Hepatocyte (in vitro differentiated cells): ENCODE measurements around the gene C19orf38. TPM values are rescaled to one million over a fixed set of nuclear protein-coding genes. Genes with fewer than 3 reads are reported as not detected.

Experiments
- DNase-seq: peaks from one replicate; pipeline ENCODE4 v3.0.0-alpha.2; 2016; ENCODE audit warnings: low spot score
- H2AFZ ChIP-seq: fragments of 200-600 bp; sonication (generic); 2 replicates; pipeline ENCODE4 v1.6.0; 2016; ENCODE audit warnings: antibody characterized with exemption, mild to moderate bottlenecking
- H3K27ac ChIP-seq: fragments of 200-600 bp; sonication (generic); 2 replicates; pipeline ENCODE4 v1.5.1; 2016; ENCODE audit warnings: mild to moderate bottlenecking
- H3K27me3 ChIP-seq: fragments of 200-600 bp; sonication (generic); 2 replicates; pipeline ENCODE4 v1.6.1; 2016
- H3K36me3 ChIP-seq: fragments of 200-600 bp; sonication (generic); replicated peaks from 2 replicates; pipeline ENCODE4 v1.5.1; 2016; ENCODE audit warnings: low read depth; ENCODE audit not compliant: insufficient read depth
- H3K4me1 ChIP-seq: fragments of 200-600 bp; sonication (generic); 2 replicates; pipeline ENCODE4 v1.5.1; 2016; ENCODE audit warnings: mild to moderate bottlenecking, moderate library complexity; ENCODE audit not compliant: insufficient read depth
- H3K4me2 ChIP-seq: fragments of 200-600 bp; sonication (generic); 2 replicates; pipeline ENCODE4 v1.6.0; 2016
- H3K4me3 ChIP-seq: fragments of 200-600 bp; sonication (generic); 2 replicates; pipeline ENCODE4 v1.5.1; 2016; ENCODE audit warnings: mild to moderate bottlenecking
- H3K79me2 ChIP-seq: fragments of 200-600 bp; sonication (generic); 2 replicates; pipeline ENCODE4 v1.6.0; 2017; ENCODE audit warnings: mild to moderate bottlenecking
- H3K9me2 ChIP-seq: fragments of 200-600 bp; sonication (generic); replicated peaks from 2 replicates; pipeline ENCODE4 v1.6.0; 2017; ENCODE audit warnings: mild to moderate bottlenecking; ENCODE audit not compliant: insufficient read depth
- H3K9me3 ChIP-seq: fragments of 200-600 bp; sonication (generic); 2 replicates; pipeline ENCODE4 v1.5.1; 2016; ENCODE audit warnings: low read depth, mild to moderate bottlenecking
- H4K20me1 ChIP-seq: fragments of 200-600 bp; sonication (generic); 2 replicates; pipeline ENCODE4 v1.6.0; 2016; ENCODE audit warnings: mild to moderate bottlenecking; ENCODE audit not compliant: insufficient read depth, poor library complexity, severe bottlenecking
- CTCF ChIP-seq: fragments of 200-600 bp; sonication (generic); IDR thresholded peaks from 2 replicates; pipeline ENCODE4 v1.5.1; 2016; ENCODE audit warnings: antibody characterized with exemption, mild to moderate bottlenecking; ENCODE audit not compliant: poor library complexity
- EZH2 ChIP-seq: fragments of 200-600 bp; sonication (generic); IDR thresholded peaks from 2 replicates; pipeline ENCODE4 v1.6.1; 2016; ENCODE audit warnings: antibody characterized with exemption, mild to moderate bottlenecking, borderline replicate concordance
- EZH2phosphoT487 ChIP-seq: fragments of 200-600 bp; sonication (generic); IDR thresholded peaks from one replicate; pipeline ENCODE4 v1.6.1; 2018; ENCODE audit warnings: antibody characterized with exemption, mild to moderate bottlenecking, low read depth, moderate library complexity; ENCODE audit not compliant: unreplicated experiment, severe bottlenecking
- WGBS: methylation state at CpG from one replicate; pipeline ENCODE4 v1.1.6; 2016; ENCODE audit warnings: low lambda C conversion rate; ENCODE audit errors: missing lambda C conversion rate; 5-methylcytosine and 5-hydroxymethylcytosine counted together
- polyA plus RNA-seq: library from polyadenylated mRNA; unstranded; fragments of >200 nt; fragmentation: Nextera tagmentation; extraction: Ambion mirVana; gene quantifications from 2 replicates; pipeline ENCODE4 v1.2.1, GENCODE V29; 2016
- total RNA-seq: library from RNA; depleted of rRNA; stranded (reverse); fragments of >200 nt; gene quantifications from 2 replicates; pipeline ENCODE4 v1.2.3, GENCODE V29; 2014

Gene C19orf38
- total and polyA plus RNA-seq, 2 experiments from 2014 or later = 0.56 to 3.7 TPM

GRCh38 chr19:10899151-10899653 lies 51.0 kb downstream of the C19orf38 start:
- no peaks in the 10 kb centered on the region for H3K27me3 ChIP-seq
- no peaks in the 10 kb centered on the region for H3K9me2 ChIP-seq
- no peak overlapping the region for H3K4me3 ChIP-seq
- no peaks in the 10 kb centered on the region for H3K36me3 ChIP-seq
- H4K20me1 ChIP-seq = peaks cover 41% of the 10 kb centered on the region
- H3K4me2 ChIP-seq = no peak overlapping the region
- WGBS = 91% methylated on average over 10 of the region's 10 CpGs
- peaks cover 97% of the 10 kb centered on the region for H3K79me2 ChIP-seq
- no peak overlapping the region for H2AFZ ChIP-seq
- no peak for TF ChIP-seq EZH2phosphoT487
- no peak for TF ChIP-seq CTCF
- no peak for TF ChIP-seq EZH2
- no peak overlapping the region for H3K27ac ChIP-seq
- no peaks in the 10 kb centered on the region for H3K4me1 ChIP-seq
- no peaks in the 10 kb centered on the region for H3K9me3 ChIP-seq
- DNase-seq = no peak

- H3K36me3 ChIP-seq = no peaks in the 10 kb centered on the region
- 98% methylated on average over 14 of the region's 14 CpGs for WGBS
Measured at GRCh38 chr19:10907925-10908324, 59.7 kb downstream of the C19orf38 start.

GRCh38 chr19:10908380-10908960 lies 60.3 kb downstream of the C19orf38 start:
- Histone ChIP-seq H3K79me2 (peaks cover 20% of the 10 kb centered on the region), H3K4me3 (no peak overlapping the region), H3K9me2 (no peaks in the 10 kb centered on the region), H3K4me2 (no peak overlapping the region), H3K27ac (no peak overlapping the region), H3K9me3 (no peaks in the 10 kb centered on the region), H3K27me3 (no peaks in the 10 kb centered on the region), H4K20me1 (no peaks in the 10 kb centered on the region), H2AFZ (no peak overlapping the region), H3K4me1 (no peaks in the 10 kb centered on the region), H3K36me3 (no peaks in the 10 kb centered on the region)
- TF ChIP-seq EZH2 (no peak), CTCF (no peak), EZH2phosphoT487 (no peak)
- WGBS = over 99% methylated on average over 17 of the region's 17 CpGs
- DNase-seq = no peak

More at GRCh38 chr19:10907925-10908324, 59.7 kb downstream of the C19orf38 start:
- no peak overlapping the region for H3K27ac ChIP-seq
- no peak overlapping the region for H3K4me3 ChIP-seq
- no peak overlapping the region for H2AFZ ChIP-seq
- TF ChIP-seq EZH2phosphoT487 (no peak), EZH2 (no peak), CTCF (no peak)
- H3K4me2 ChIP-seq = no peak overlapping the region
- H4K20me1 ChIP-seq = no peaks in the 10 kb centered on the region
- no peaks in the 10 kb centered on the region for H3K4me1 ChIP-seq
- DNase-seq = no peak
- H3K27me3 ChIP-seq = no peaks in the 10 kb centered on the region
- peaks cover 25% of the 10 kb centered on the region for H3K79me2 ChIP-seq
- no peaks in the 10 kb centered on the region for H3K9me3 ChIP-seq
- H3K9me2 ChIP-seq = no peaks in the 10 kb centered on the region
